ENCODE data around the gene PALM.

The PALM gene

GRCh38 chr19:795073-795611 is 86.4 kb downstream of the PALM start:
- in situ Hi-C loops (cut with MboI; ENCODE audit: low pct_unique_long_range_greater_than_20kb, low sequenced_read_pairs, unreplicated experiment), result no loop called here

GRCh38 chr19:795691-796581 is 87.2 kb downstream of the PALM start:
- TF ChIP-seq CTCF (IDR thresholded peaks at IDR 0.05; ENCODE audit: extremely low read depth, insufficient read depth, missing control alignments), result no peak
- DNase-seq (ENCODE audit: low spot score), result peak; percentile 24
- in situ Hi-C loops (cut with MboI; ENCODE audit: low pct_unique_long_range_greater_than_20kb, low sequenced_read_pairs, unreplicated experiment), result no loop called here

More at GRCh38 chr19:795073-795611, 86.4 kb downstream of the PALM start:
- DNase-seq (ENCODE audit: low spot score), result no peak
- no peak for TF ChIP-seq CTCF (IDR thresholded peaks at IDR 0.05; ENCODE audit: extremely low read depth, insufficient read depth, missing control alignments)

- DNase-seq (ENCODE audit: low spot score), result peak; percentile 100
- in situ Hi-C loops (cut with MboI; ENCODE audit: low pct_unique_long_range_greater_than_20kb, low sequenced_read_pairs, unreplicated experiment), result no loop called here
- TF ChIP-seq CTCF (IDR thresholded peaks at IDR 0.05; ENCODE audit: extremely low read depth, insufficient read depth, missing control alignments), result no peak
These were observed 88.2 kb downstream of the PALM start, which contains the start of gene PTBP1 for GRCh38 chr19:796692-797527. Gene PTBP1, plus strand, starts transcription at chr19:797452. Its CDS starts 46 bp downstream, at chr19:797498.

Data from GM13977 (cell line).